CD4-positive, alpha-beta T cell treated with Interleukin-4 for 4 hours (primary cell): Measurements from ENCODE around the gene TESMIN.

ENCODE experiments used
- DNase-seq: peaks from one replicate; pipeline ENCODE4 v3.0.0-alpha.2; 2020

Gene TESMIN

GRCh38 chr11:68658097-68658496, 93.2 kb downstream of the TESMIN start:
- no peak for DNase-seq
